Fibroblast of villous mesenchyme (primary cell): ENCODE data around the gene GOLGA8A. TPM values are rescaled to one million over a fixed set of nuclear protein-coding genes. Genes with fewer than 3 reads are reported as not detected.
A peak's percentile ranks its signal among the peaks of the same experiment; 100 is the strongest.
"Not testable (repeated sequence)": the region's sequence is repeated elsewhere in the genome, so short reads cannot be mapped to it uniquely, and the experiment has no call there.

Source experiments
- DNase-seq: peaks from one replicate; pipeline ENCODE4 v3.0.0-alpha.2; 2010; ENCODE audit warnings: low read depth
- H3K4me3 ChIP-seq: 2 replicates; pipeline ENCODE4 v1.5.1; 2011; ENCODE audit warnings: low read depth, mild to moderate bottlenecking, low read length
- CTCF ChIP-seq: IDR thresholded peaks from 2 replicates; pipeline ENCODE4 v1.5.1; 2012; ENCODE audit warnings: low read depth, mild to moderate bottlenecking, low read length; ENCODE audit not compliant: insufficient read depth
- total RNA-seq: library from RNA; depleted of rRNA; stranded (reverse); fragments of >200 nt; gene quantifications from 2 replicates; pipeline ENCODE4 v1.2.3, GENCODE V29; 2012

The GOLGA8A gene
- total RNA-seq, 1 donor: 11.2 TPM

- DNase-seq: peak; percentile 12
- peak overlapping the region; percentile 60 for H3K4me3 ChIP-seq
- no peak for TF ChIP-seq CTCF
Measured at GRCh38 chr15:34436126-34436955, 1.3 kb downstream of the GOLGA8A start.

- no peak overlapping the region for H3K4me3 ChIP-seq
- no peak for TF ChIP-seq CTCF
- no peak for DNase-seq
Measured at GRCh38 chr15:34435658-34436057, 1.9 kb downstream of the GOLGA8A start.

GRCh38 chr15:34434627-34435305 lies 2.8 kb downstream of the GOLGA8A start:
- DNase-seq: no peak
- TF ChIP-seq CTCF: no peak
- no peak overlapping the region for H3K4me3 ChIP-seq

- DNase-seq, H3K4me3 ChIP-seq: not testable (repeated sequence)
Measured at GRCh38 chr15:34433956-34434626, 3.5 kb downstream of the GOLGA8A start.

GRCh38 chr15:34430642-34431041 lies 7.0 kb downstream of the GOLGA8A start:
- peak; percentile 24 for DNase-seq
- not testable (repeated sequence) for H3K4me3 ChIP-seq

- H3K4me3 ChIP-seq, DNase-seq: not testable (repeated sequence)
Measured at GRCh38 chr15:34423425-34424090, 14.1 kb downstream of the GOLGA8A start.

- H3K4me3 ChIP-seq, DNase-seq: not testable (repeated sequence)
Measured at GRCh38 chr15:34420953-34421352, 16.7 kb downstream of the GOLGA8A start.

GRCh38 chr15:34418435-34418834 lies 19.2 kb downstream of the GOLGA8A start:
- DNase-seq: not testable (repeated sequence)

GRCh38 chr15:34409511-34409910 lies 28.1 kb downstream of the GOLGA8A start:
- not testable (repeated sequence) for DNase-seq, H3K4me3 ChIP-seq

More at GRCh38 chr15:34418435-34418834, 19.2 kb downstream of the GOLGA8A start:
- H3K4me3 ChIP-seq: not testable (repeated sequence)

- not testable (repeated sequence) for H3K4me3 ChIP-seq, DNase-seq
Measured at GRCh38 chr15:34408973-34409372, 28.6 kb downstream of the GOLGA8A start.

GRCh38 chr15:34403899-34404298 lies 33.7 kb downstream of the GOLGA8A start:
- not testable (repeated sequence) for DNase-seq, H3K4me3 ChIP-seq

GRCh38 chr15:34403160-34403598 lies 34.4 kb downstream of the GOLGA8A start:
- DNase-seq, H3K4me3 ChIP-seq: not testable (repeated sequence)

- DNase-seq, H3K4me3 ChIP-seq: not testable (repeated sequence)
Measured at GRCh38 chr15:34397637-34398259, 39.9 kb downstream of the GOLGA8A start.

GRCh38 chr15:34392981-34393380 lies 44.6 kb downstream of the GOLGA8A start:
- not testable (repeated sequence) for DNase-seq

More at GRCh38 chr15:34392981-34393380, 44.6 kb downstream of the GOLGA8A start:
- H3K4me3 ChIP-seq: not testable (repeated sequence)
